Activated T-helper 17 cell treated with anti-CD3 and anti-CD28 coated beads, Interleukin-2, amount 50 U/mL, for 72 hours (primary cell): ENCODE data around the gene SLC4A3. TPM values are rescaled to one million over a fixed set of nuclear protein-coding genes. Genes with fewer than 3 reads are reported as not detected.
"Not testable (repeated sequence)": the region's sequence is repeated elsewhere in the genome, so short reads cannot be mapped to it uniquely, and the experiment has no call there.

ENCODE experiments used
- ATAC-seq: fragments of 150-1000 bp; cut with Tn5 transposase; replicated peaks from 2 replicates; pipeline ENCODE4 v1.10.0; 2021; ENCODE audit warnings: mild to moderate bottlenecking, moderate library complexity
- H3K27ac Mint-ChIP-seq: one replicate; pipeline ENCODE4 v1.8.0; 2022; ENCODE audit warnings: mixed read lengths
- H3K27me3 Mint-ChIP-seq: one replicate; pipeline ENCODE4 v1.8.0; 2022; ENCODE audit warnings: mixed read lengths
- H3K36me3 Mint-ChIP-seq: one replicate; pipeline ENCODE4 v1.8.0; 2022; ENCODE audit warnings: low read depth, mild to moderate bottlenecking, mixed read lengths
- H3K4me1 Mint-ChIP-seq: one replicate; pipeline ENCODE4 v1.8.0; 2022; ENCODE audit warnings: mixed read lengths
- H3K4me3 Mint-ChIP-seq: one replicate; pipeline ENCODE4 v1.8.0; 2022; ENCODE audit warnings: mild to moderate bottlenecking, mixed read lengths
- H3K9me3 Mint-ChIP-seq: one replicate; pipeline ENCODE4 v1.8.0; 2022; ENCODE audit warnings: mixed read lengths
- total RNA-seq, 2 donors: library from RNA; stranded (reverse); gene quantifications; one replicate each; pipeline ENCODE4 v1.2.3, GENCODE V29; 2022

Gene SLC4A3
- total RNA-seq, 2 donors from 2014 or later: not detected

- Mint-ChIP-seq H3K4me3 (no peak overlapping the region), H3K9me3 (peaks cover 10% of the 10 kb centered on the region), H3K4me1 (no peaks in the 10 kb centered on the region), H3K36me3 (no peaks in the 10 kb centered on the region), H3K27me3 (peaks cover 32% of the 10 kb centered on the region), H3K27ac (no peak overlapping the region)
- no peak for ATAC-seq
Measured at GRCh38 chr2:219664041-219664440, 36.6 kb downstream of the SLC4A3 start.

GRCh38 chr2:219664944-219665343, 37.5 kb downstream of the SLC4A3 start:
- ATAC-seq: no peak
- H3K27ac Mint-ChIP-seq: no peak overlapping the region
- H3K27me3 Mint-ChIP-seq: peaks cover 31% of the 10 kb centered on the region
- no peak overlapping the region for H3K4me3 Mint-ChIP-seq
- H3K4me1 Mint-ChIP-seq: no peaks in the 10 kb centered on the region
- H3K9me3 Mint-ChIP-seq: peaks cover 10% of the 10 kb centered on the region
- no peaks in the 10 kb centered on the region for H3K36me3 Mint-ChIP-seq

DNA sequence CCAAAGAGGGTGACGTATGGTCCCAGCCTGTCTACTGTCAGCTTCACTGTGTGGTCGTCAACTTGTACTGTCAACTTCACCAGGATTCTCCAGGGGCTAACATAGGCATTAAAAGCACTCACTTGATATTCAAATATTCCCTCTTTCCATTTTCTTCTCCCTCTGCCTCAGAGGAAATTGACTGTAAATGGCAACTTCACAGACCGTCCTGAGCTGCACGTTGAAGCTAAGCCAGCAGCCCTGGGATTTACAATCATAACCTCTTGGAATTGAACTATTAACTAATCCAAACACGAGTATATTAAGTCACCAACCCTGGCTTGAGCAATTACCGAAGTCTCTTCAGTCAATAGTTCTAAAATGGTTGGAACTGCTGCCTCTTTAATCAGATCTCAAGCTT, 38.5 kb downstream of the SLC4A3 start:
- H3K9me3 Mint-ChIP-seq: peaks cover 10% of the 10 kb centered on the region
- no peaks in the 10 kb centered on the region for H3K36me3 Mint-ChIP-seq
- no peak for ATAC-seq
- no peaks in the 10 kb centered on the region for H3K4me1 Mint-ChIP-seq
- no peak overlapping the region for H3K4me3 Mint-ChIP-seq
- H3K27me3 Mint-ChIP-seq: peaks cover 27% of the 10 kb centered on the region
- no peak overlapping the region for H3K27ac Mint-ChIP-seq

DNA sequence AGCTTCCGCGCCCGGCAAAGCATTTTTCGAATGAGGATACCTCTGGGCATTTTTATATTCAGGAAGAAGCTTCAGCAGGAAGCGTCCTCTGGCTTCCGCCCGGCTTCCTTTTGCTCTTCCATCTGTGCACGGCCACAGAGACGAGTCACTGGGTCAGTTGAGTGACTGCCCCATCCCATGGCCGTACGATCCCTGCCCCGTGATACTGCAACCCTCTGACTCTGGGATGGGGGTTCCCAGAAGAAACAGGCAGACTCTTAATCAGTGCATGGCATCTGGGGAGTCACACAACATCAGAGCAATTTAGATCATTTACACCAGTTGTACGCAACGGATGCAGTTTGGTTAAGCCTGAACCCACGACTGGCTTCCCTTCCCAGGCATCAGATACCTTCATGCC, 40.9 kb downstream of the SLC4A3 start:
- H3K27me3 Mint-ChIP-seq: peaks cover 19% of the 10 kb centered on the region
- H3K4me3 Mint-ChIP-seq: no peak overlapping the region
- H3K4me1 Mint-ChIP-seq: no peaks in the 10 kb centered on the region
- no peak overlapping the region for H3K27ac Mint-ChIP-seq
- H3K9me3 Mint-ChIP-seq: peaks cover 5% of the 10 kb centered on the region
- no peak for ATAC-seq
- no peaks in the 10 kb centered on the region for H3K36me3 Mint-ChIP-seq

- Mint-ChIP-seq H3K4me3 (no peak overlapping the region), H3K27me3 (peaks cover 20% of the 10 kb centered on the region), H3K9me3 (no peaks in the 10 kb centered on the region), H3K36me3 (no peaks in the 10 kb centered on the region), H3K27ac (no peak overlapping the region), H3K4me1 (no peaks in the 10 kb centered on the region)
- no peak for ATAC-seq
Measured at GRCh38 chr2:219670386-219670785, 43.0 kb downstream of the SLC4A3 start.

- Mint-ChIP-seq H3K9me3 (no peaks in the 10 kb centered on the region), H3K36me3 (no peaks in the 10 kb centered on the region), H3K27ac (no peak overlapping the region), H3K4me3 (no peak overlapping the region), H3K4me1 (no peaks in the 10 kb centered on the region), H3K27me3 (peaks cover 25% of the 10 kb centered on the region)
- ATAC-seq: no peak
Measured at GRCh38 chr2:219671279-219671678, 43.8 kb downstream of the SLC4A3 start.

- Mint-ChIP-seq H3K27me3 (peaks cover 23% of the 10 kb centered on the region), H3K36me3 (no peaks in the 10 kb centered on the region), H3K4me3 (no peak overlapping the region), H3K27ac (no peak overlapping the region), H3K4me1 (no peaks in the 10 kb centered on the region), H3K9me3 (no peaks in the 10 kb centered on the region)
- ATAC-seq: no peak
Measured at GRCh38 chr2:219672406-219672805, 45.0 kb downstream of the SLC4A3 start.

DNA sequence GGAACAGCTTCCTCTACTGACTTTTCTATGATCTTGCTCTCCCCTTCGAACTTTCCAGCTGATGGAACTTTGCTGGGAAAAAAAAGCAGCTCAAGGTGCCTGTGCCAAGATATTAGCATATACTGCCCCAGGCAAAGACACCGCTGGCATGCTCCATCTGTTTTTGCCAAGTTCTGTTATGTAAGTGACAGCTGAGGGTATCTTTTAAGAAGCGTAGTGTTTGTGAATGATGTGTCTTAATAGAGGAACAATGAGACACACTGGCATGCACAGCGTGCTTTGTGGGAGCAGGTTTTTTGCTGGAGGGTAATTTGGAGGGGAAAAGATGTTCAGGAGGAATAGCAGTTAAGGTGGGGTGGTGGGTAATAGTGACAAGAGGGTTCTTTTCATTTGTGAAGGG, 47.8 kb downstream of the SLC4A3 start:
- no peaks in the 10 kb centered on the region for H3K4me1 Mint-ChIP-seq
- no peaks in the 10 kb centered on the region for H3K36me3 Mint-ChIP-seq
- ATAC-seq: no peak
- no peak overlapping the region for H3K4me3 Mint-ChIP-seq
- H3K9me3 Mint-ChIP-seq: no peaks in the 10 kb centered on the region
- H3K27ac Mint-ChIP-seq: no peak overlapping the region
- H3K27me3 Mint-ChIP-seq: peaks cover 23% of the 10 kb centered on the region

DNA sequence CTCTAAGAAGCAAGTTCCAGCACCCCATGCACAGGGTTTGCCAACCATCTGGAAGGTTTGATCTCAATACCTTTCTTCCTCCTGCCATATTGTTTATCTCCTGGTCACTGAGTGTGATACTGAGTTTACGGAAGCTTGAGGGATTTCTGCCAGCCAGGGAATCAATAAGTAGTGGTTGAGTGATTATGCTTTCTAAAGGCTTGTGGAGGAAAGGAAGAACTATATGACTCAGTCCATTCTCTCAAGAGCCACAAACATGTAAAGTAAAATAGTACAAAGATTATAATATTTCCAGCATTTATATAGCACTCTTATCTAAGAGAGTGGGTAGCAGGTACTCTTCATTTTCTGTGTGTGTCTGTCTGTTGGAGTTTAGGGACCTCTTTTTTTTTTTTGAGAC, 49.2 kb downstream of the SLC4A3 start:
- H3K9me3 Mint-ChIP-seq: no peaks in the 10 kb centered on the region
- no peak overlapping the region for H3K27ac Mint-ChIP-seq
- no peaks in the 10 kb centered on the region for H3K4me1 Mint-ChIP-seq
- H3K4me3 Mint-ChIP-seq: no peak overlapping the region
- ATAC-seq: no peak
- H3K27me3 Mint-ChIP-seq: peaks cover 26% of the 10 kb centered on the region
- H3K36me3 Mint-ChIP-seq: no peaks in the 10 kb centered on the region

GRCh38 chr2:219679041-219679440, 51.6 kb downstream of the SLC4A3 start:
- Mint-ChIP-seq H3K4me3 (no peak overlapping the region), H3K4me1 (no peaks in the 10 kb centered on the region), H3K27me3 (peaks cover 25% of the 10 kb centered on the region), H3K9me3 (no peaks in the 10 kb centered on the region), H3K36me3 (no peaks in the 10 kb centered on the region), H3K27ac (no peak overlapping the region)
- no peak for ATAC-seq

- Mint-ChIP-seq H3K36me3 (no peaks in the 10 kb centered on the region), H3K4me1 (no peaks in the 10 kb centered on the region), H3K27me3 (peaks cover 25% of the 10 kb centered on the region), H3K27ac (no peak overlapping the region), H3K4me3 (no peak overlapping the region), H3K9me3 (no peaks in the 10 kb centered on the region)
- ATAC-seq: no peak
Measured at GRCh38 chr2:219679571-219679970, 52.1 kb downstream of the SLC4A3 start.

DNA sequence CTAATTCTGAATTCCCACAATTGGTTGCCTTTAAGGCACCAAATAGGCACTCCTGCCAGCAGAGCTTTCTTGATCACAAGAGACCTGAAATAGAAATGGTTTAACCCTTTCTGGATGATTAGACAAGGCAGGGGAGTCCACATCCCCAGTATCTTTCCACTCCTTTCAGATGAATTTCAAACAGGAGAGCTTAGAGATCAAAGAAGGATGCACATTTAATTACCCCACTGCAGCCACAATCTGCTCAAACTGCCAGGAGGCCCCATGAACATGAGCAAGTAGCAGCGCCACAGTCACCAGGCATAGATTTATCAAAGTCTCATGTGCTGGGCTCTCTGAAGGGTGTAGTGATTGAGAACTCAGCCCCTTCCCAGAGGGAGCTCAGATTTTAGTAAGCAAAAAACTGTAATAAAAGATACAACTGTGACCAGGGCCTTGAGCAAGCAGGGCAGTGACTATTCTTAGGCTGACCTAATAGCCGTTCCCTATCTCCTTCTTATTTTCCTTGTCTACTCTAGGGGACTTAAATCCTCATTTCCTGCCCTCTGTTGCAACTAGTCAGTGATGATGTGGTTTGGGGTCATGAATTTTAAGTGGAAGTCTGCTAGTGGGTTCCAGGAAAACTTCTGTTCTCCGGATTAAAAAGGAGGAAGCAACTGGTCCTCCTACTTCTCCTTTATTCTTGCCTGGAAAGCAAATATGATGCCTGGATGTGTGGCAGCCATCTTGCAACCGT, 53.7 kb downstream of the SLC4A3 start:
- Mint-ChIP-seq H3K27ac (no peak overlapping the region), H3K4me1 (no peaks in the 10 kb centered on the region), H3K4me3 (no peak overlapping the region), H3K27me3 (peaks cover 16% of the 10 kb centered on the region), H3K36me3 (no peaks in the 10 kb centered on the region), H3K9me3 (no peaks in the 10 kb centered on the region)
- ATAC-seq: no peak

- no peak for ATAC-seq
- H3K27me3 Mint-ChIP-seq: peaks cover 17% of the 10 kb centered on the region
- no peaks in the 10 kb centered on the region for H3K9me3 Mint-ChIP-seq
- no peaks in the 10 kb centered on the region for H3K36me3 Mint-ChIP-seq
- H3K4me1 Mint-ChIP-seq: no peaks in the 10 kb centered on the region
- no peak overlapping the region for H3K27ac Mint-ChIP-seq
- no peak overlapping the region for H3K4me3 Mint-ChIP-seq
Measured at GRCh38 chr2:219681694-219682300, 54.4 kb downstream of the SLC4A3 start.

- not testable (repeated sequence) for H3K27ac Mint-ChIP-seq, ATAC-seq, H3K36me3 Mint-ChIP-seq, H3K4me1 Mint-ChIP-seq, H3K9me3 Mint-ChIP-seq, H3K4me3 Mint-ChIP-seq
- H3K27me3 Mint-ChIP-seq: peaks cover 22% of the 10 kb centered on the region
Measured at GRCh38 chr2:219683474-219683873, 56.0 kb downstream of the SLC4A3 start.
